Left ventricle myocardium inferior (tissue), 1 donor: ENCODE measurements around the gene SLC22A3. TPM values are rescaled to one million over a fixed set of nuclear protein-coding genes. Genes with fewer than 3 reads are reported as not detected.
"Not testable (repeated sequence)": the region's sequence is repeated elsewhere in the genome, so short reads cannot be mapped to it uniquely, and the experiment has no call there.

ENCODE experiments used
- DNase-seq: peaks from one replicate; pipeline ENCODE4 v3.0.0-alpha.2; 2020
- H3K27ac ChIP-seq: fragments of 200-600 bp; replicated peaks from 2 replicates; pipeline ENCODE4 v1.8.0; 2021
- H3K27me3 ChIP-seq: fragments of 200-600 bp; 2 replicates; pipeline ENCODE4 v1.8.0; 2021; ENCODE audit warnings: low read depth
- H3K36me3 ChIP-seq: fragments of 200-600 bp; 2 replicates; pipeline ENCODE4 v1.8.0; 2021
- H3K4me1 ChIP-seq: fragments of 200-600 bp; 2 replicates; pipeline ENCODE4 v1.8.0; 2021
- H3K4me3 ChIP-seq: fragments of 200-600 bp; 2 replicates; pipeline ENCODE4 v1.8.0; 2021; ENCODE audit warnings: mild to moderate bottlenecking, moderate library complexity
- H3K9me3 ChIP-seq: fragments of 200-600 bp; replicated peaks from 2 replicates; pipeline ENCODE4 v1.8.0; 2021
- CTCF ChIP-seq: fragments of 200-600 bp; IDR thresholded peaks from 2 replicates; pipeline ENCODE4 v1.8.0; 2021; ENCODE audit warnings: antibody characterized with exemption, mild to moderate bottlenecking, borderline replicate concordance
- intact Hi-C: fragments of 100-400 bp; cut with micrococcal nuclease; formaldehyde crosslinking; loops from one replicate; pipeline ENCODE4 v1.11.0; 2022
- total RNA-seq: library from RNA; stranded (reverse); fragmentation: NEBNext Ultra II Directional; extraction: Animal tissue kit (Norgen Biotek cat#: 25700); gene quantifications from one replicate; pipeline ENCODE4 v1.2.1, GENCODE V29; 2021
- donor health status: DM: no; HTN: yes; CAD: no; lungs with severe emphysema.

The SLC22A3 gene
- total RNA-seq, 1 donor from 2014 or later = 1.0 TPM

DNA sequence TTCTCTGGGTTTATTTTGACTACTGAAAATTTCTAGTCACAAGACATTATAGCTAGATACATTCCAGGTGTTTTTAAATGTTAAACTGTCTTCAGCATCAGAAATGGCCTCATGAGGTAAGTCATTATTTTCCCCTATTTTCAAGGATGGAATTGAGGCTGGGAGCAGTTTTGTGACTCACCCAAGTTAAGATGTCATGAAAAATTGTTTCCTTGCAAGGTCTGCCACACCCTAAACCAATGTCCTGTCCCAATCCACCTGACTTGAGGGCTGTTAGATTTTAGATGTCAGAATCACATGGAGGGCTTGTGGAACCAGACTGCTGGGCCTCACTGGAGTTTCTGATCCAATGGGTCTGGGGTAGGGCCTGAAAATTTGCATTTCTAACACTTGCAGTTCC lies 16.9 kb downstream of the SLC22A3 start:
- H3K4me1 ChIP-seq = no peaks in the 10 kb centered on the region
- H3K4me3 ChIP-seq = no peak overlapping the region
- H3K36me3 ChIP-seq = no peaks in the 10 kb centered on the region
- no peak overlapping the region for H3K27ac ChIP-seq
- intact Hi-C loops = no loop called here
- DNase-seq = no peak
- TF ChIP-seq CTCF = no peak
- H3K9me3 ChIP-seq = peaks cover 5% of the 10 kb centered on the region
- peaks cover 24% of the 10 kb centered on the region for H3K27me3 ChIP-seq

GRCh38 chr6:160367798-160368547 lies 19.8 kb downstream of the SLC22A3 start:
- H3K9me3 ChIP-seq = peaks cover 14% of the 10 kb centered on the region
- no peak overlapping the region for H3K27ac ChIP-seq
- no peak overlapping the region for H3K4me3 ChIP-seq
- H3K4me1 ChIP-seq = no peaks in the 10 kb centered on the region
- H3K27me3 ChIP-seq = peaks cover 10% of the 10 kb centered on the region
- no peak for TF ChIP-seq CTCF
- intact Hi-C loops = no loop called here
- DNase-seq = no peak
- H3K36me3 ChIP-seq = no peaks in the 10 kb centered on the region

- Histone ChIP-seq H3K4me3 (no peak overlapping the region), H3K9me3 (peaks cover 14% of the 10 kb centered on the region), H3K27me3 (peaks cover 7% of the 10 kb centered on the region), H3K4me1 (no peaks in the 10 kb centered on the region), H3K27ac (no peak overlapping the region), H3K36me3 (no peaks in the 10 kb centered on the region)
- TF ChIP-seq CTCF = no peak
- DNase-seq = no peak
- intact Hi-C loops = no loop called here
Measured at GRCh38 chr6:160368670-160369069, 20.5 kb downstream of the SLC22A3 start.

GRCh38 chr6:160373601-160374000 lies 25.4 kb downstream of the SLC22A3 start:
- H3K4me1 ChIP-seq, DNase-seq, H3K4me3 ChIP-seq, H3K36me3 ChIP-seq, intact Hi-C loops, H3K27ac ChIP-seq, H3K27me3 ChIP-seq: not testable (repeated sequence)
- peaks cover 14% of the 10 kb centered on the region for H3K9me3 ChIP-seq

DNA sequence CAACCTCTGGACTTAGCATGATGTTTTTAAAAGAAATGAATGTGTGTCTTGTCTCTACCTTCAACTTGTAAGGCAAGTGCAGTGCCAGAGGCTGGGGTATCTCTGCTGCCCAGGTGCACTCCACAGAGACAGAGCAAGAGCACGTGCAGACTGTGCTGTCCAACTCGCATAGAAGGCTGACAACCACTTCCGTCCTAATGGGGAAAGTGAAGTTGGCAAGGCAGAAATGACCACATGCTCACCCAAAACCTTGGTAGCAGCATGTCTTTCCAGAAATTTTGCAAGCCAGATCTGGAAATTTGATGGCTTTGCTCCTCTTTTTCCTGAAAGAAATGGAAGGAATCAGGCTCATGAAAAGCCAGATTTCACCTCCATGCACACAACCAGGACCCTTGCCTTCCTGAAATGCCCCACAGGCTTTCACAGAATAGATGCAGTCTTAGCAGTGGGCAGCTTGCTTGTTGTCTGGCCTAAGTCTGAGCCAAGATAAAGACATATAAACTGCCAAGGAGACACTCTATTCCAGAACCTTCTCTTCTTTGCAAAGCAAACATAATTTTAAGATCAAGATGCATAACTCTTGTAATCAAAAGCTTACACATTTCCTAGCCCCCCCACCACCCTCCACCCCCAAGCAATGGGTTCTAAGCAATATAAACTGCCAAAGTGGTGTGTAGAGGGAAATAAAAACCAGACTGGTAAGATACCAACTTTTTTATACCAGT lies 26.8 kb downstream of the SLC22A3 start:
- no peaks in the 10 kb centered on the region for H3K4me1 ChIP-seq
- intact Hi-C loops = no loop called here
- H3K27me3 ChIP-seq = peaks cover 8% of the 10 kb centered on the region
- no peak for DNase-seq
- H3K9me3 ChIP-seq = peaks cover 10% of the 10 kb centered on the region
- no peak overlapping the region for H3K4me3 ChIP-seq
- H3K36me3 ChIP-seq = no peaks in the 10 kb centered on the region
- no peak for TF ChIP-seq CTCF
- H3K27ac ChIP-seq = no peak overlapping the region

DNA sequence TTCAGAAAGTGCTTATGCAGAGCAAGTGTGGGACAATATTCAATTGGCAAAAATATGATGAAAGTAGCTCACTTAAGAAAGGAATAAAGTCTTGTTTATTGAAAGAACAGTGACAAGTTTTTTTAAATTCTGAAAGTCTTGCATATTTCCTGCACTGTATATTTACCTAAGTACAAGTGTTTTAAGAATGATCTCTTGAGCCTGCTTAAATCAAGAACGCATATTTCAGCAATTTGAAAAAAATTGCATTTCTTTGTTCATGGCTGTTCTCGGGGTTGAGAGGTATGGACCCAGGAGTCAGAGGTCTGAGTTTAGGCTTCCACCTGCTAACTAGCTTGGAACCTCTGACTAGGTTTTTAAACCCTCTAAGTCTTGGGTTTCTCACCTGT lies 27.4 kb downstream of the SLC22A3 start:
- TF ChIP-seq CTCF = no peak
- Histone ChIP-seq H3K27ac (no peak overlapping the region), H3K4me1 (no peaks in the 10 kb centered on the region), H3K27me3 (peaks cover 8% of the 10 kb centered on the region), H3K4me3 (no peak overlapping the region), H3K36me3 (no peaks in the 10 kb centered on the region), H3K9me3 (peaks cover 7% of the 10 kb centered on the region)
- intact Hi-C loops = no loop called here
- no peak for DNase-seq
